HEK293T (cell line): Measurements from ENCODE around the gene AGAP3.

ENCODE experiments used
- BHLHE40 ChIP-seq: fragments of 450-650 bp; IDR thresholded peaks from 2 replicates; pipeline ENCODE4 v1.6.1; 2016; ENCODE audit warnings: mild to moderate bottlenecking, moderate library complexity, borderline replicate concordance
- FOXA1 ChIP-seq: fragments of 450-650 bp; IDR thresholded peaks from 2 replicates; pipeline ENCODE4 v1.6.1; 2016; ENCODE audit warnings: mild to moderate bottlenecking
- LEF1 ChIP-seq: fragments of 450-650 bp; IDR thresholded peaks from 2 replicates; pipeline ENCODE4 v1.6.1; 2017; ENCODE audit warnings: mild to moderate bottlenecking, borderline replicate concordance
- PKNOX1 ChIP-seq: fragments of 450-650 bp; IDR thresholded peaks from 2 replicates; pipeline ENCODE4 v1.6.1; 2016
- TARDBP ChIP-seq: fragments of 450-650 bp; IDR thresholded peaks from 2 replicates; pipeline ENCODE4 v1.6.1; 2016
- ZNF384 ChIP-seq: fragments of 450-650 bp; IDR thresholded peaks from 2 replicates; pipeline ENCODE4 v1.6.1; 2016

GRCh38 chr7:151172273-151173141 is 86.2 kb downstream of the AGAP3 start:
- no peak for TF ChIP-seq BHLHE40
- TF ChIP-seq FOXA1: no peak
- TF ChIP-seq PKNOX1: no peak
- TF ChIP-seq ZNF384: no peak
- TF ChIP-seq LEF1: no peak; the same call in 1 of the 2 replicates
- TF ChIP-seq TARDBP: no peak
